Esophagus muscularis mucosa (tissue), 3 donors: ENCODE results near the gene HOXD9.

ENCODE experiments used
- CTCF ChIP-seq, 3 experiments: fragments of 200-600 bp in 2 of 3; fragments of 450-650 bp in 1 of 3; sonication (generic) in 2 of 3; IDR thresholded peaks; one replicate each; pipeline ENCODE4 v1.5.1; 2017 to 2019; ENCODE audit warnings: antibody characterized with exemption in 3 of 3, mild to moderate bottlenecking in 2 of 3, moderate library complexity in 1 of 3
- POLR2AphosphoS5 ChIP-seq, 2 donors: sonication (generic); formaldehyde crosslinking; IDR thresholded peaks; one replicate each; pipeline ENCODE4 v1.6.1; 2017; ENCODE audit warnings: antibody characterized with exemption in 2 of 2

DNA sequence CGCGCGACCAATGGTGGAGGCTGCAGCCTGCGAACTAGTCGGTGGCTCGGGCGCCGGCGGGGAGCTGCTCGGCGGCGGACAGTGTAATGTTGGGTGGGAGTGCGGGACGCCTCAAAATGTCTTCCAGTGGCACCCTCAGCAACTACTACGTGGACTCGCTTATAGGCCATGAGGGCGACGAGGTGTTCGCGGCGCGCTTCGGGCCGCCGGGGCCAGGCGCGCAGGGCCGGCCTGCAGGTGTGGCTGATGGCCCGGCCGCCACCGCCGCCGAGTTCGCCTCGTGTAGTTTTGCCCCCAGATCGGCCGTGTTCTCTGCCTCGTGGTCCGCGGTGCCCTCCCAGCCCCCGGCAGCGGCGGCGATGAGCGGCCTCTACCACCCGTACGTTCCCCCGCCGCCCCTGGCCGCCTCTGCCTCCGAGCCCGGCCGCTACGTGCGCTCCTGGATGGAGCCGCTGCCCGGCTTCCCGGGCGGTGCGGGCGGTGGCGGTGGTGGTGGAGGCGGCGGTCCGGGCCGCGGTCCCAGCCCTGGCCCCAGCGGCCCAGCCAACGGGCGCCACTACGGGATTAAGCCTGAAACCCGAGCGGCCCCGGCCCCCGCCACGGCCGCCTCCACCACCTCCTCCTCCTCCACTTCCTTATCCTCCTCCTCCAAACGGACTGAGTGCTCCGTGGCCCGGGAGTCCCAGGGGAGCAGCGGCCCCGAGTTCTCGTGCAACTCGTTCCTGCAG lies at the start of gene HOXD9:
- TF ChIP-seq CTCF (IDR thresholded peaks at IDR 0.05) (no peak), POLR2AphosphoS5 (IDR thresholded peaks at IDR 0.05) (peak; percentile 8 to 9)
